ENCODE data around the gene DPP6.
A peak's percentile ranks its signal among the peaks of the same experiment; 100 is the strongest.

DNA sequence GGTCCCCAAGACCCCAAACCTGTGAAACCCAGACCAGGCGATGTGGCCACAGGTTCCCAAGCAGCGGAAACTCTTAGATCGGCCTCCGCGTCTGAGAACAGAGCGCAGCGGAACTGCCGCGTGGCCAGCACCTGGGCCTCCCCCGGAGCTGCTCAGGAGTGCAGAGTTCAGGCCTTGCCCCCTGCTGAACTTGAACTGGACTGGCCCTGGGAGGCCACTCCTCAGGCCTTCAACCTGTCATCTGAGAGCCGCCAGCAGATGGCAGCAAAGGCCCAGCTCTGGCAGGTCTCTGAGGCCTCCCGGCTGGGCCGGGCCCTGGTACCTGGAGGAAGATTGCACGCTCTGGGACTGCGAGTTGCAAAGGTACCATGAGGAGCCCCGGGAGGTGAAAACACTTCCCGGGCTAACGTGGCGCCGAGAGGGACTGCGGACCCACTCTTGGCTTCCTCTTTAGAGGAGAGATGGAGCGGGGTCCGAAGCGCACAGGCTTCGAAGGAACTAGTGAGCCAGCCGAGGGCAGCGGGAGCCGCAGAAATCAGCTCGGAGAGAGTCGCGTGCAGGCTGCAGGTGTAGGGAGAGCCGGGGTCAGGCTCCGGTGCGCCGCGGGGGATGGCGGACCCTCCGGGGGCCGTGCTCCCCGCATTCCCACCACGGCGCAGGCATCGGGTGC lies 861.6 kb downstream of the DPP6 start:
- TF ChIP-seq, protein P1, sequence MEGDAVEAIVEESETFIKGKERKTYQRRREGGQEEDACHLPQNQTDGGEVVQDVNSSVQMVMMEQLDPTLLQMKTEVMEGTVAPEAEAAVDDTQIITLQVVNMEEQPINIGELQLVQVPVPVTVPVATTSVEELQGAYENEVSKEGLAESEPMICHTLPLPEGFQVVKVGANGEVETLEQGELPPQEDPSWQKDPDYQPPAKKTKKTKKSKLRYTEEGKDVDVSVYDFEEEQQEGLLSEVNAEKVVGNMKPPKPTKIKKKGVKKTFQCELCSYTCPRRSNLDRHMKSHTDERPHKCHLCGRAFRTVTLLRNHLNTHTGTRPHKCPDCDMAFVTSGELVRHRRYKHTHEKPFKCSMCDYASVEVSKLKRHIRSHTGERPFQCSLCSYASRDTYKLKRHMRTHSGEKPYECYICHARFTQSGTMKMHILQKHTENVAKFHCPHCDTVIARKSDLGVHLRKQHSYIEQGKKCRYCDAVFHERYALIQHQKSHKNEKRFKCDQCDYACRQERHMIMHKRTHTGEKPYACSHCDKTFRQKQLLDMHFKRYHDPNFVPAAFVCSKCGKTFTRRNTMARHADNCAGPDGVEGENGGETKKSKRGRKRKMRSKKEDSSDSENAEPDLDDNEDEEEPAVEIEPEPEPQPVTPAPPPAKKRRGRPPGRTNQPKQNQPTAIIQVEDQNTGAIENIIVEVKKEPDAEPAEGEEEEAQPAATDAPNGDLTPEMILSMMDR (IDR thresholded peaks at IDR 0.05), result peak; percentile 93
- TF ChIP-seq EZH2phosphoT487 (IDR thresholded peaks at IDR 0.05) (no peak), EZH2 (IDR thresholded peaks at IDR 0.05) (no peak)

All from neural progenitor cell (in vitro differentiated cells).